MG63 (cell line): ENCODE measurements around the gene PSTPIP1. TPM values are rescaled to one million over a fixed set of nuclear protein-coding genes. Genes with fewer than 3 reads are reported as not detected.

Experiments used
- DNase-seq: peaks from one replicate; pipeline ENCODE4 v3.0.0-alpha.2; 2020
- H3K27me3 ChIP-seq: fragments of 250-450 bp; sonication (Bioruptor Pico); 2 replicates; pipeline ENCODE4 v1.5.1; 2020; ENCODE audit warnings: mild to moderate bottlenecking, moderate library complexity
- H3K36me3 ChIP-seq: fragments of 250-450 bp; sonication (Bioruptor Pico); 2 replicates; pipeline ENCODE4 v1.5.1; 2020; ENCODE audit warnings: mild to moderate bottlenecking, moderate library complexity
- H3K4me3 ChIP-seq: fragments of 250-450 bp; sonication (Bioruptor Pico); 2 replicates; pipeline ENCODE4 v1.5.1; 2020; ENCODE audit warnings: mild to moderate bottlenecking, moderate library complexity
- H3K9me3 ChIP-seq: fragments of 250-450 bp; sonication (Bioruptor Pico); 2 replicates; pipeline ENCODE4 v1.5.1; 2020; ENCODE audit warnings: mild to moderate bottlenecking, moderate library complexity
- total RNA-seq: library from RNA; depleted of rRNA; stranded (reverse); fragments of >200 nt; shearing (Covaris generic); gene quantifications from 2 replicates; pipeline ENCODE4 v1.2.3, GENCODE V29; 2014; ENCODE audit warnings: low replicate concordance

PSTPIP1 gene
- total RNA-seq, 1 experiment from 2014 or later, result not detected

DNA sequence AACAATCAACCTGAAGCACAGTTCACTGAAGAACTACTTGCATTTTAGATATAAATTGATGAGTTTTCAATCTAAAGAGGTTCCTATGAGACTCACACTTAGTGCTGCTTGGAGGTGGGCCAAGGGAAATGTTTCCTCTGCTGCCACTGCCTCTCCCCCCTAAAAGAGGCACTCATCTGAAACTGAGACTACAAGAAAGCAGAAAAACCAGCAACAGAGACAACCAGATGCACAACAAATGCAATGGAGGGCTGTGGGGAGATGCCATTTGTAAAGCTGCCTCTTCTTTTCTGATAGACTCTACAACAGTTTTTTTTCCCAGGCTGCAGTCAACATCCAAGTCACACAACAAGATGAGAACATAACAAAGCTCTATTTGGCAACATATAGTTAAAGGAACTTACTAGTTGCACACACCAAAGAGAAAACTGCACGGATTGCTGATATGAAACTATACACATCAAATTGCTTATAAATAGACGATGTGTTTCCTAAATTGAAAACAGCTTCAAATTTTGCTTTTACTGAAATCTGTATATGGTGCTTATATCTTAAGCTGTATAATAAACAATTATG, 64.9 kb downstream of the PSTPIP1 start:
- Histone ChIP-seq H3K36me3 (peaks cover 10% of the 10 kb centered on the region), H3K4me3 (no peak overlapping the region), H3K9me3 (no peaks in the 10 kb centered on the region), H3K27me3 (no peaks in the 10 kb centered on the region)
- DNase-seq, result no peak

DNA sequence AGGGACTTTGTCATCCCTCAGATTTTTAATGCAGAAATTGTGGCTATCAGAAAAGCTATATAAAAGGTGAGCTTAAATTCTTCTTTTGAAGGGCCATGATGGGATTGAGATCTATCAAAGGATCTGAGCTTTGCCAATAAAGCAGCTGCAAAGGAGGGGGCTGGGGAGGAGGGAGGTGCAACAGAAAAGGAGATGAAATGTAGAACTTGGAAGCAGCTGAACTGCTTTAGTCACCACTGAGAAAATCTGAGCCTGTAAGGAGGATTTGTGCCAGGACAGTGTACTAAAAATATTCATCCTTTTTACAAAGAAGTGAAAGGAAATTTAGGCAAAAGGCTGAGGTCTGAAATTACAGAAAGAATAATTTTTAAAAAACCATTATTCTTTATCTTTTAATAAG, 65.6 kb downstream of the PSTPIP1 start:
- no peaks in the 10 kb centered on the region for H3K27me3 ChIP-seq
- no peaks in the 10 kb centered on the region for H3K9me3 ChIP-seq
- no peak overlapping the region for H3K4me3 ChIP-seq
- H3K36me3 ChIP-seq, result peaks cover 8% of the 10 kb centered on the region
- DNase-seq, result peak; percentile 53

DNA sequence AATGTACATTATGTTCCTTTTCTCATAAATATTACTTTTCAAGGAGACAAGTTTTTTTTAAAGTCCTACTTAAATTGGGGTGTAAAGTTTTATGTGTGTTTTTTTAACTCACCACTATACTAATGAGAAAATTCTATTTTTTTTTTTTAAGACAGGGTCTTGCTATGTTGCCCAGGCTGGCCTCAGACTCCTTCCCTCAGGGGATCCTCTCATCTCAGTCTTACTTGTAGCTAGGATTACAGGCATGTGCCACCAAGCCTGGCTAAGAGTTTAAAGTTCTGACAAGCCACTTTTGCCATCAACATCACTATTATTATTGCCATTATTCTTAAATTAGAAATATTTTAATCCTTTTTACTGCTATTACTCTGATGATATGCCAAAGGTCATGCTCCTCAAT, 68.3 kb downstream of the PSTPIP1 start:
- H3K36me3 ChIP-seq, result peaks cover 11% of the 10 kb centered on the region
- no peaks in the 10 kb centered on the region for H3K9me3 ChIP-seq
- DNase-seq, result no peak
- H3K27me3 ChIP-seq, result no peaks in the 10 kb centered on the region
- H3K4me3 ChIP-seq, result no peak overlapping the region

DNA sequence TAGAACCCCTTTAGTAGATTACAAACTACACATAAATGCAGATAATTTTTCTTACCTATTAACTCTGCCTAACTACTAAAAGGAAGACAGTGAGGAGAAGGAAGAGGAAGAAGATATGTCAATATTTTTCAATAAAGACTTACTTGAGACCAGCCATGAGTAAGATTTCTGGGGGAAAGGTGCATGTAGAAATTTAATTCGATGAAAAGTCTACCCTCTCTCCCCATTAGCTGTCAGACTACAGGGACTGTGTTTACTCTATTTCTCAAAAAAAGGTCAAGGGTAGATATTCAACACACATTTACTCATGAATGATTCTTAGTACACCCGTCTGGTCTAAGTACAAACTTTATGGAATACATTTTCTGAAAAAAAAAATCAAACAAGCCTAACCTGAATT, 69.1 kb downstream of the PSTPIP1 start:
- H3K9me3 ChIP-seq, result no peaks in the 10 kb centered on the region
- DNase-seq, result no peak
- no peak overlapping the region for H3K4me3 ChIP-seq
- no peaks in the 10 kb centered on the region for H3K27me3 ChIP-seq
- peaks cover 15% of the 10 kb centered on the region for H3K36me3 ChIP-seq

DNA sequence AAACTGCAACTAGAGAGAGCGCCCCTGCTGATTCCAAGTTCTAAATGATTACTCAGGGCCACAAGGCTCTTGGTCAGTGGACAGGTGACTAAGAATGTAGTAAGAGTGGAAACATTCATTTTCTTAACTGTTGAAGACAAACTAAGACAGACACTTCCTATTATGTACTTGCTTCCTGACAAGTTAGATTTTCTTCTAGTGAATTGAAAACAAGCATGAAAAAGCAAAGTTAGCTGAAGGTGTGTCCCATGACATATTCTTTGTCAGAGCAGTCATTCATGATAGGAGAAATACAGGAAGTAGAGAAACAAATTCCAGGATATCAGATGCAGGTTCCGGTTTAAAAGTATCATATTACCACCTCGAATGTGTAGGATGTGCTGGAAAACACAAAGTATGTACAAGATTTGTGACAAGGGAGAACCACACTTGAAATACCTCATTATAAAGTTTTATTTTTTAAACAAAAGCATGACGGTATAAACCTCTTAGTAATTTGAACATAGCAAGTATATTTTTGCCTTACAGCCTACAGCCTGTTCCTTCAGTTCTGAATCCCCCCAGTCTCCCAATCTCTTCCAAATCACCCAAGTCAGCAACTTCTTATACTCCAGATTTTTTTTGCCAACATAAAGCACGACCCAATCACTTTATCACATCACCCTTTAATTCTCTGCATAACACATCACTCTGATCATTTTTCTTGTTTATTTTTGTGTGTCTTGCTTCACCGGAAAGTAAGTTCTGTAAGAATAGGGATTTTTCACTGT, 69.8 kb downstream of the PSTPIP1 start:
- Histone ChIP-seq H3K4me3 (no peak overlapping the region), H3K36me3 (peaks cover 15% of the 10 kb centered on the region), H3K9me3 (no peaks in the 10 kb centered on the region), H3K27me3 (no peaks in the 10 kb centered on the region)
- DNase-seq, result peak; percentile 15

DNA sequence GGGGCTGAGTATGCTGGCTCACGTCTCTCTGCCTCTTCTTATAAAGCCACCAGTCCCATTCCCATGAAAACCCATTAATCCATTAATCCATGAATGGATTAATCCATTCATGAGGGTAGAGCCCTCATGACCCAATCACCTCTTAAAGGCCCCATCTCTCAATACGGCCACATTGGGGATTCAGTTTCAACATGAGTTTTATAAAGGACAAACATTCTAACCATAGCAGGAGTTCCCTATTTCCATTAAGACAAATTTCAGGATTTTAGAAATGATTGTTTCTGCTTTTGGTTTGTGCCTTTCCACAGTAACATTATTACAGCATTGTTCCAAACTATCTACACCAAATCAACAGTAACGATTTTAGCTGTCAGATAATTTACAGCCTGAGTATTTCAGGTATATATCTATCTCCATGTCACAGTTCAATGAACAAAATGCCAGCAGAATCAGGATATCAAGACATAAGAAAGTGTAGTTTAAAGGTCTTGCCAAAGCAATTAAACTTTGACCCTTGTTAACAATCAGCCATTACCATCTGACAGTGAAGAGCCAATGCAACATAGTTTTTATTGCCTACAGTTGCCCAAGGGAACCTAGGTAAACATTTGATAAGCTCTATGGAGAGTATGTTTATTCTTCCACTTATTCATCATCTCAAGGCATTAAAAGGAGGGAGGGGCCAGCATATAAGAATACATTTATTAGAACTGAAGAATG, 72.2 kb downstream of the PSTPIP1 start:
- H3K9me3 ChIP-seq, result no peaks in the 10 kb centered on the region
- no peaks in the 10 kb centered on the region for H3K27me3 ChIP-seq
- peaks cover 18% of the 10 kb centered on the region for H3K36me3 ChIP-seq
- DNase-seq, result no peak
- no peak overlapping the region for H3K4me3 ChIP-seq

DNA sequence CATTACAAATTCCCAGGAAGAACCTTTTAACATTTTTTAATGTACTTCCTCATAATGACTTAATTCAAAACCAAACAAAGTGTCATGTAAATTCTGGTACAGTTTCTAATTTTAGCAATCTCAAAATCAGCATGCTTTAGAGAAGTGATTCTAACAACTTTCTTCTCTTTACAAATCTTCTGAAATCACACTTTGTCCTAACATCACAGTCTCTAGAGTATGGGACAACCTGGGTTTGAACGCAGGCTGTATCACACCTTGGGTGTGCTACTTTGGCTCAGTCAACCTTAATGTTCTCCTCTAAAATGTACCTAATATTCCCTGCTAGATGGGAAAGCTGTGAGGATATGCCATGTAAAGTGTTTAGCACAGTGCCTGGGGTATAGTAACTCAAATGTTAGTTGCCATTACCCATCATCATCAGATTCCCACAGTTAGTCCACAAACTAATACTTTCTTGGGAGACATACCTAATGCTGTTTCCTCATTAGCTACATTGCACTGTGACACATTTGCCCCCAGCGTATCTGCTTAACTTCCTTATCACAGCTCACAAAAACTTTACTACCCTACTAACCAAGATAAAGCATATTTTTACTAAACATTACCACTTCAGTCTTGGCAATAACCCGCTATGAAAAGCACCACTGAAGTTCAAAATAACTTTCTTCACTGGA, 72.9 kb downstream of the PSTPIP1 start:
- H3K36me3 ChIP-seq, result peaks cover 18% of the 10 kb centered on the region
- H3K9me3 ChIP-seq, result no peaks in the 10 kb centered on the region
- no peak overlapping the region for H3K4me3 ChIP-seq
- no peak for DNase-seq
- H3K27me3 ChIP-seq, result no peaks in the 10 kb centered on the region

DNA sequence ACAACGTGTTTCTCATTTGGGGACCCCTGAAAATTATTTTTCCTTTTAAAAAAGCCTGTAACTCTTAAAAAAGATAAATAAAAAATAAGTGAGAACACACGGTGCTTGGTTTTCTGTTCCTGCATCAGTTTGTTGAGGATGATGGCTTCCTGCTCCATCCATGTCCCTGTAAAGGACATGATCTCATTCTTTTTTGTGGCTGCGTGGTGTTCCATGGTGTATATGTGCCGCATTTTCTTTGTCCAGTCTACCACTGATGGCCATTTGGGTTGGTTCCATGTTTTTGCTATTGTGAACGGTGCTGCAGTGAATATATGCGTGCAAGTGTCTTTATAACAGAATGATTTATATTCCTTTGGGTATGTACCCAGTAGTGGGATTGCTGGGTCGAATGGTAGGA, 73.7 kb downstream of the PSTPIP1 start:
- DNase-seq, result no peak
- no peak overlapping the region for H3K4me3 ChIP-seq
- H3K36me3 ChIP-seq, result peaks cover 18% of the 10 kb centered on the region
- H3K27me3 ChIP-seq, result no peaks in the 10 kb centered on the region
- no peaks in the 10 kb centered on the region for H3K9me3 ChIP-seq

DNA sequence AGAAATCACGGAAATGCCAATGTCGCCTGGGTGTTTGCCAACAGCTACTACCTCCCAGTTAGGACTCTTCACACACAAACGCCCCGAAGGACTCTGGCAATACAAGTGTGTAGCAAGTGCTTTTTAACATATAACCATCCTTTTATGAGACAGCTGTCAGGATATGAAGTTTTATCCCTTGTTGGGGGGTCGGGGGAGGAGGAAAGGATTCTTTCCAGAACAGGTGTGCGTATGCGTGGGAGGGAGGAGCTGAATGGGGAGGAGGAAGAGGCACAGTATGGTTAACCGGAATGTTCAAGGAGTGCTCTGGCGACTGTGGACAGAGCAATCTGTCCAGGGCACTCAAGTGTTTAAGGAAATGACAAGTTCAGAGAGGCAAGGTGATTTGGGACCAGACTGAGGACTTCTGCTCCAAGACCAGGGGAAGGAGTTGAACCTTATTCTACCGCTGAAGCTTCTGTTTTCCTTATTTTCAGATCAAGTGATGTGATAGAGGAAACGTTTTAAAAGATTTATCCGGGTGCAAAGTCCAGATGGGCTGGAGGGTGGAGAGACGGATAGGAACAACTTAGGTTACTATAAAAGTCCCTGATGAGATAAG, 74.7 kb downstream of the PSTPIP1 start:
- Histone ChIP-seq H3K9me3 (no peaks in the 10 kb centered on the region), H3K36me3 (peaks cover 16% of the 10 kb centered on the region), H3K4me3 (peak overlapping the region; percentile 80), H3K27me3 (no peaks in the 10 kb centered on the region)
- DNase-seq, result no peak

DNA sequence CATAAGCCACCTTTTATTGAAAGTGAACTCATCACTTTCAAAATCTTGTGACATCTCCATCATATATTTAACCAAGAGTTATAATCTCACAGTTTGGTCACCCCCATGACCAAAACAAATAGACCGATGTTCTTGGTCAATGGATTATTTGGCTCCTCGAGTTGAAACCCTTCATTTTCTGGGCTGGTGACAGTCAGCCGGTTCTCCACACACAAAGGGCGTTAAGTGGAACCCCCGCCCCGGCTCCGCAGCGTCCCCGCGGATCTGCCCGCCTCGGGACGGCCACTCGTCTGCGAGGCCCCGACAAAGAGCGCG, 75.2 kb downstream of the PSTPIP1 start:
- Histone ChIP-seq H3K4me3 (peak overlapping the region; percentile 80), H3K9me3 (no peaks in the 10 kb centered on the region), H3K36me3 (peaks cover 16% of the 10 kb centered on the region), H3K27me3 (peaks cover under 1% of the 10 kb centered on the region; the same call in 1 of the 2 replicates)
- DNase-seq, result no peak

DNA sequence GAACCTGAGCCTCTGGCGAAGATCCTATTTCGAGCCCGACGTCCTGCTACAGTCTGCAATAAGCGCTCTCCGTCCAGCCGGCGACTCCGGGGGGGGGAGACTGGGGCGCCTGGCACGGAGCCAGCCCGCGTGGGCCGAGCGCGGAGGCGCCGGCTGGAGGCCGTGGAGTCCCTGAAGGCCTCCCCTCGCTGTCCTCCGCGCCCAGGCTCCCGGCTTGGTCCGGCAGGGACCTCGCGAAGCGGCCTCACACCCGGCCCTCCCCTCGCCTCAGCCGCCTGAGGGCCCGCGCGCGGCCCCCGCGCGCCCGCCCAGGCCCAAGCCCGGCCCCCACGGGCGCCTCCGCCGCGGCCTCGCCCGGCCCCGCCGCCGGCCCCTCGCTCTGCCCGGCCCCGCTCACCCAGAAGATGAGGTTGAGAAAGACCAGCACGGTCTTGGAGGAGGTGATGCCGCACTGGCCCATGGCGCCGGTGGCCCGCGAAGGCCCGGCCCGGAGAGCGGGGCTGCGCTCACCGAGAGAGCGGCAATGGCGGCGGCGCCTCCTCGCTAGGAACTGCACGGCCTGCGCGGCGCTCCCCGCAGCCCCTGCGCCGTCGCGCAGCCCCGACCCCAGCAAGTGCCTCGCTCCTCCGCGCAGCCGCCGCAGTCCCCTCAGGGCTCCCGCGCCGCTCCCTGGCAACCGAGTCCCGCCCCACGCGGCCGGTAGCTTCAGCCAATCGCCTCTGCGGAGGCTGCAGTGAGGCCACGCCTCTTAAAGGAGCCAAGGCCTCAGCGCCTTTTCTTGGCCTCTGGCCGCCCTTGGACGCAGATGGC, 75.8 kb downstream of the PSTPIP1 start, which contains the start of gene TSPAN3:
Gene TSPAN3, minus strand, starts transcription at position 615 of the 810 bp plus-strand sequence. Its CDS starts 155 bp downstream, at position 460.
- peak; percentile 94 for DNase-seq
- peaks cover 6% of the 10 kb centered on the region for H3K27me3 ChIP-seq
- no peaks in the 10 kb centered on the region for H3K9me3 ChIP-seq
- peaks cover 16% of the 10 kb centered on the region for H3K36me3 ChIP-seq
- peak within 1 kb of the TSS; percentile 80 for H3K4me3 ChIP-seq

DNA sequence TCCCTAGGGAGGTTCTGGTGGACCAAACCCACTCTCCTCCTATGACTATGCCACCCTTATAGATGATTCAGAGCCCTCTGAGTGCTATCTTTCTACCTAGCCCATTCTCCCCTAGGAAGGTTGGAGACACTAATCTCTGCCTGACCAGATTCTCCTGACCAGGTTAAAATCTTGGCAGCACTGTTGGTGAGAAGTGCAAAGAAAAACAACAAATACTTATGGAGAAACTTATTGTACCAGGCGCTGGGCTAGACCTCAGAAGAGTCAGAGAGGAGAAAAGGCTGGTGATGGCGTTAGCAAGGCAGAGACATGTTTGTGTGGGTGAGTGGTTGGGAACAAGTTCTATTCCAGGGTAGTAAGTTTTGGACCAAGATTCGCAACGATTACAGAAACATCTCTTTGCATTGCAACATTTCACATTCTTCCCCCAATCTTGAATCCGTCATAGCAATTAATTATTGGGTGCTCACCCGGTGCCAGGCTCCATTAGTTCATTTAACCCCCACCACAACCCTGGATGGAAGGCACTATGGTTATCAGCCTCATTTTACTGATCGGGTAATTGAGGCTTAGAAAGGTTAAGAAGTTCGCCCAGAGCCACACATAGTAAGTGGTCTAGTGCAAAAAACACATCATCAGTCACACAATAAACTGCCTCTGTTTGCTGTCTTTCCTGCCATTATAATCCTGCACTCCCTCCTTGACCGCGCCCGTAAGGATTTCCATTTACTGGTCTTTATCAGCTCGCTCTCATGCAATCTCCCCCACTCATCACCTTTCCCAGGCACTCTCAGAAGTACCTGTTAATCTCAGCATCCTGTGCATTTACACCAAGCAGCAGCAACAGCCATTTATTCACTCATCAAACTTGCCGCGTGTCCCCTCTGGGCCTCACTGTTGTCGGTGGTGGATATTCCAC, 76.6 kb downstream of the PSTPIP1 start:
- DNase-seq, result no peak
- H3K9me3 ChIP-seq, result no peaks in the 10 kb centered on the region
- peaks cover 11% of the 10 kb centered on the region for H3K27me3 ChIP-seq
- H3K36me3 ChIP-seq, result peaks cover 16% of the 10 kb centered on the region
- peak overlapping the region; percentile 80 for H3K4me3 ChIP-seq

DNA sequence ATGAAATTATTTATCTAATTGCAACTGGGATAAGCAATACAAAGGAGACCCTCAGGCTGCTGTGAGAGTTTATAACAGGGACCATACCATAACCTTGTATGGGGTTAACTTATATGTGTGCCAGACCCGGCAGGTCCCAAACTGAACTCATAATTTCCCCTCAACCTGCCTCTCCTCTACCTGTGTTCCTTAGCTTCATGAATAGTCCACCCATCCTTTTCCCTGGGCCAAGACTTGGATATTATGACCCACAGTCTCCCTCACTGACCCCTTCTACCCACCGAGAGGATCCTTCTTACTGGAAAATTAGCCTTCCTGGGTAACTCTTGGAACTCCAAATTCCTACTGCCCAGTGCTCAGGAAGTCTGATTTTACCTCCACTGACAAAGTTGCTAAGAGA, 79.4 kb downstream of the PSTPIP1 start:
- DNase-seq, result no peak
- H3K36me3 ChIP-seq, result peaks cover 6% of the 10 kb centered on the region; the same call in 1 of the 2 replicates
- no peaks in the 10 kb centered on the region for H3K9me3 ChIP-seq

DNA sequence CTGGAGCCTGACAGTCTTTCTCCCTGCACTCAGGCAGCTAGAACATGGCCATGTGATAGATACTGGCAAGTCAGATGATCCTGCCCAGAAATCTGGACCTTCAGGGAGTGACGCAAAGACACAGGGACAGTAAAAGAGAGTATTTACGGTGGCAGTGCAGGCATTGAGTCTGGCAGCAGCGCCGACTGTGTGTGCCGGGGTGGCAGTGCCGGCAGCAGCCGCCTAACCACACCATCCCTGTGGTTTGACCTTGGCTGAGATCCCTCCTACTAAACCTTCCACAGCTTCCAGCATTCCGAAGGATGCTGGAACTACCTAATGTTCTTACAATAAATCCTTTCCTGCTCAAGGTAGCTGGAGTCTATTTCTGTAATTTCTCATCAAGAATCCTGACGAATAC, 80.6 kb downstream of the PSTPIP1 start:
- Histone ChIP-seq H3K9me3 (no peaks in the 10 kb centered on the region), H3K27me3 (peaks cover 11% of the 10 kb centered on the region), H3K4me3 (no peak overlapping the region), H3K36me3 (no peaks in the 10 kb centered on the region)
- peak; percentile 64 for DNase-seq

More for the DNA sequence above, 79.4 kb downstream of the PSTPIP1 start:
- Histone ChIP-seq H3K4me3 (no peak overlapping the region), H3K27me3 (peaks cover 11% of the 10 kb centered on the region)

DNA sequence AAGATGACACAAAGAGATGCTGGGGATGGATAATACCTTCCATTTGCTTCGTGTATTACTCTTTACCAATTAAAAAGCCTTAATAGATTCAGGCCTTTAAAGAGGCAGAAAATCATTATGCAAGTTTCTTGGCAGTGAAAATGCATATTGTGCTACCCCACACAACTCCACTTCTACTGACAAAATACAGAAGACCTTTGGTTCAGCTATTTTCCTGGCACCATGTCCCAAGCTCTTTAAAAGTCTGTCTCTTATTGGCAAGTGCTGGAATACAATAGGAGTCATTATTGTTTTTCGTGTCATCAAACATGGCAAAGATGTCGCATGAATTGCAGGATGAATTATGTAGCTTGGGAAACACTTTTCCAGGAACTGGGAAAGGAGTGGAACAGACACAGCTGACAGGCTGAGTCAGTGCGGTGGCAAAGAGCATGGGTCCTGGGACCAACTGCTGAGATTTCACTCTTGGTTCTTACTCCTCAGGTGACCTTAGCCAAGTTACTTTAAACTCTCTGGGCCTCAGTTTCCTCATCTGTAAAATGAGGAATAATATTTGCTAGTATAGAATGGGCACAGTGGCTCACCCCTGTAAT, 81.5 kb downstream of the PSTPIP1 start:
- H3K36me3 ChIP-seq, result no peaks in the 10 kb centered on the region

More for the DNA sequence above, 81.5 kb downstream of the PSTPIP1 start:
- Histone ChIP-seq H3K4me3 (no peak overlapping the region), H3K27me3 (peaks cover 11% of the 10 kb centered on the region), H3K9me3 (no peaks in the 10 kb centered on the region)
- DNase-seq, result no peak
